Thymus (tissue), 11 donors: ENCODE data around the gene RGPD8. TPM values are rescaled to one million over a fixed set of nuclear protein-coding genes. Genes with fewer than 3 reads are reported as not detected.

ENCODE experiments used
- DNase-seq, 9 donors: peaks; one replicate each; pipeline ENCODE4 v3.0.0-alpha.2; 2013; ENCODE audit warnings: low spot score in 9 of 9, low read depth in 6 of 9, missing footprints in 1 of 9
- H3K27ac ChIP-seq, 2 donors: one replicate each; pipeline ENCODE4 v1.5.1; 2013; ENCODE audit warnings: control low read depth in 1 of 2, low read depth in 1 of 2, low read length in 1 of 2, mild to moderate bottlenecking in 1 of 2, moderate library complexity in 1 of 2
- H3K27me3 ChIP-seq, 2 donors: one replicate each; pipeline ENCODE4 v1.5.1; 2013; ENCODE audit warnings: low read length in 1 of 2; ENCODE audit not compliant: control insufficient read depth in 2 of 2, insufficient read depth in 1 of 2
- H3K36me3 ChIP-seq, 2 donors: one replicate each; pipeline ENCODE4 v1.5.1; 2013; ENCODE audit warnings: low read length in 1 of 2, mild to moderate bottlenecking in 1 of 2, moderate library complexity in 1 of 2; ENCODE audit not compliant: control insufficient read depth in 2 of 2, insufficient read depth in 2 of 2
- H3K4me1 ChIP-seq, 2 donors: one replicate each; pipeline ENCODE4 v1.5.1; 2013; ENCODE audit warnings: low read length in 2 of 2; ENCODE audit not compliant: control insufficient read depth in 2 of 2, insufficient read depth in 2 of 2
- H3K4me3 ChIP-seq, 2 donors: one replicate each; pipeline ENCODE4 v1.5.1; 2013; ENCODE audit warnings: low read length in 2 of 2, control low read depth in 1 of 2, mild to moderate bottlenecking in 1 of 2
- H3K9me3 ChIP-seq, 2 donors: one replicate each; pipeline ENCODE4 v1.5.1; 2013; ENCODE audit warnings: low read length in 1 of 2, mild to moderate bottlenecking in 1 of 2; ENCODE audit not compliant: control insufficient read depth in 2 of 2, insufficient read depth in 1 of 2
- WGBS: extraction: QIAGEN DNeasy Blood & Tissue Kit; methylation state at CpG from one replicate; pipeline ENCODE4 v1.1.7; 2013; 5-methylcytosine and 5-hydroxymethylcytosine counted together
- polyA plus RNA-seq: library from polyadenylated mRNA; stranded (reverse); fragments of 200-250 nt; gene quantifications from one replicate; pipeline ENCODE4 v1.2.3, GENCODE V29; 2013
- total RNA-seq: library from RNA; stranded (reverse); fragments of 120-200 nt; gene quantifications from one replicate; pipeline ENCODE4 v1.2.4, GENCODE V29; 2013
- donor health status: healthy.

The RGPD8 gene
- total and polyA plus RNA-seq, 2 donors = 1.8 to 5.6 TPM

GRCh38 chr2:112343827-112344585, 89.4 kb downstream of the RGPD8 start:
- no peak overlapping the region for H3K27ac ChIP-seq
- no peaks in the 10 kb centered on the region for H3K27me3 ChIP-seq
- no peak overlapping the region for H3K4me3 ChIP-seq
- no peaks in the 10 kb centered on the region for H3K36me3 ChIP-seq
- peak in 1 of 9 donors; percentile 14 for DNase-seq
- 93% methylated on average over 1 of the region's 1 CpG for WGBS
- H3K9me3 ChIP-seq = no peaks in the 10 kb centered on the region
- H3K4me1 ChIP-seq = peaks cover 0 to 2% of the 10 kb centered on the region in 2 donors

GRCh38 chr2:112342067-112342550, 91.3 kb downstream of the RGPD8 start:
- Histone ChIP-seq H3K9me3 (no peaks in the 10 kb centered on the region), H3K4me1 (peaks cover 0 to 2% of the 10 kb centered on the region in 2 donors), H3K4me3 (no peak overlapping the region), H3K27me3 (no peaks in the 10 kb centered on the region), H3K36me3 (no peaks in the 10 kb centered on the region), H3K27ac (no peak overlapping the region)
- WGBS = over 99% methylated on average over 2 of the region's 2 CpGs
- no peak for DNase-seq

GRCh38 chr2:112340475-112341267, 92.8 kb downstream of the RGPD8 start:
- Histone ChIP-seq H3K4me1 (peaks cover 0 to 2% of the 10 kb centered on the region in 2 donors), H3K9me3 (no peaks in the 10 kb centered on the region), H3K4me3 (no peak overlapping the region), H3K27me3 (no peaks in the 10 kb centered on the region), H3K27ac (no peak overlapping the region), H3K36me3 (no peaks in the 10 kb centered on the region)
- 91% methylated on average over 9 of the region's 9 CpGs for WGBS
- no peak for DNase-seq

GRCh38 chr2:112339986-112340385, 93.5 kb downstream of the RGPD8 start:
- Histone ChIP-seq H3K9me3 (no peaks in the 10 kb centered on the region), H3K4me1 (peaks cover 0 to 2% of the 10 kb centered on the region in 2 donors), H3K4me3 (no peak overlapping the region), H3K27ac (no peak overlapping the region), H3K27me3 (no peaks in the 10 kb centered on the region), H3K36me3 (no peaks in the 10 kb centered on the region)
- no peak for DNase-seq
- 82% methylated on average over 2 of the region's 2 CpGs for WGBS

- H3K9me3 ChIP-seq = no peaks in the 10 kb centered on the region
- no peak for DNase-seq
- no peak overlapping the region for H3K4me3 ChIP-seq
- peaks cover 11% of the 10 kb centered on the region in 2 donors for H3K36me3 ChIP-seq
- H3K4me1 ChIP-seq = no peaks in the 10 kb centered on the region
- no peak overlapping the region for H3K27ac ChIP-seq
- H3K27me3 ChIP-seq = no peaks in the 10 kb centered on the region
- WGBS = 93% methylated on average over 1 of the region's 1 CpG
Measured at GRCh38 chr2:112335600-112335999, 97.8 kb downstream of the RGPD8 start.

GRCh38 chr2:112332123-112332696, 101.2 kb downstream of the RGPD8 start:
- H3K27me3 ChIP-seq = no peaks in the 10 kb centered on the region
- no peaks in the 10 kb centered on the region for H3K4me1 ChIP-seq
- 95% methylated on average over 5 of the region's 5 CpGs for WGBS
- no peak overlapping the region for H3K27ac ChIP-seq
- no peak for DNase-seq
- no peaks in the 10 kb centered on the region for H3K9me3 ChIP-seq
- no peak overlapping the region for H3K4me3 ChIP-seq
- H3K36me3 ChIP-seq = peaks cover 11% of the 10 kb centered on the region in 2 donors

GRCh38 chr2:112322919-112323318, 110.5 kb downstream of the RGPD8 start:
- H3K9me3 ChIP-seq = no peaks in the 10 kb centered on the region
- 96% methylated on average over 3 of the region's 3 CpGs for WGBS
- peaks cover 6 to 9% of the 10 kb centered on the region in 2 donors for H3K36me3 ChIP-seq

GRCh38 chr2:112321375-112322320, 111.8 kb downstream of the RGPD8 start:
- Histone ChIP-seq H3K27ac (no peak overlapping the region), H3K4me1 (no peaks in the 10 kb centered on the region), H3K9me3 (no peaks in the 10 kb centered on the region), H3K27me3 (no peaks in the 10 kb centered on the region), H3K4me3 (no peak overlapping the region), H3K36me3 (peaks cover 6 to 9% of the 10 kb centered on the region in 2 donors)
- 96% methylated on average over 3 of the region's 3 CpGs for WGBS
- no peak for DNase-seq

More at GRCh38 chr2:112322919-112323318, 110.5 kb downstream of the RGPD8 start:
- Histone ChIP-seq H3K27me3 (no peaks in the 10 kb centered on the region), H3K4me1 (no peaks in the 10 kb centered on the region), H3K27ac (no peak overlapping the region), H3K4me3 (no peak overlapping the region)
- no peak for DNase-seq
